ENCODE measurements around the gene KHNYN.

GRCh38 chr14:24434676-24435075 lies 4.9 kb downstream of the KHNYN start:
- TF ChIP-seq RAD21 (conservative IDR thresholded peaks at IDR 0.05) (no peak), CTCF (IDR thresholded peaks at IDR 0.05; ENCODE audit: poor library complexity, severe bottlenecking) (no peak), POLR2AphosphoS5 (IDR thresholded peaks at IDR 0.05) (no peak), REST (IDR thresholded peaks at IDR 0.05; ENCODE audit: borderline replicate concordance) (no peak), SMC3 (conservative IDR thresholded peaks at IDR 0.05; ENCODE audit: poor library complexity) (no peak), EP300 (conservative IDR thresholded peaks at IDR 0.05; ENCODE audit: poor library complexity, severe bottlenecking) (no peak), EZH2 (IDR thresholded peaks at IDR 0.05; ENCODE audit: borderline replicate concordance, insufficient read depth, low read length, poor library complexity, severe bottlenecking) (no peak), TAF1 (IDR thresholded peaks at IDR 0.05; ENCODE audit: low read depth) (no peak), MXI1 (conservative IDR thresholded peaks at IDR 0.05; ENCODE audit: poor library complexity, severe bottlenecking) (no peak)

Measured in neural cell (in vitro differentiated cells).